Activated naive CD4-positive, alpha-beta T cell treated with anti-CD3 and anti-CD28 coated beads, Interleukin-2, amount 50 U/mL, for 16 hours (primary cell): ENCODE data around the gene EDIL3.
"Not testable (repeated sequence)": the region's sequence is repeated elsewhere in the genome, so short reads cannot be mapped to it uniquely, and the experiment has no call there.

Experiments used
- DNase-seq: peaks from one replicate; pipeline ENCODE4 v3.0.0-alpha.2; 2020

EDIL3 gene

DNA sequence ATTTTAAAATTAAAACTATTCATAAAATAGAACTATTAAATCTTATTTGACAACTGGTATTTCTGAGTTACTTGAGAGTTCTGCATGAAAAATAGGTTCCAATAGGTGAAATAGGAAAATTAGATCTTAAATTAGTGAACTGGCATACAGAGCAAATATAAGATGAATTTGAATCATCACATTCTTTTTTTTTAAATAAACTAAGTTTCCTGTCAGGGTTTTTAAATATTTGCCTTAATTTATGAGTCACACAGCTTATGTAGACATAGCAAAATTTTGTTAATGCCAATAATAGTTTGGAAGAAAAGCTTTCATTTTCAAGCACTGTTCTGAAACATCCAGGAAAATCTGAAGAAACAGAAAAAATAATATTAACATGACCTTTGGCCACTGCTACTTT is 352.4 kb downstream of the EDIL3 start:
- DNase-seq = no peak

DNA sequence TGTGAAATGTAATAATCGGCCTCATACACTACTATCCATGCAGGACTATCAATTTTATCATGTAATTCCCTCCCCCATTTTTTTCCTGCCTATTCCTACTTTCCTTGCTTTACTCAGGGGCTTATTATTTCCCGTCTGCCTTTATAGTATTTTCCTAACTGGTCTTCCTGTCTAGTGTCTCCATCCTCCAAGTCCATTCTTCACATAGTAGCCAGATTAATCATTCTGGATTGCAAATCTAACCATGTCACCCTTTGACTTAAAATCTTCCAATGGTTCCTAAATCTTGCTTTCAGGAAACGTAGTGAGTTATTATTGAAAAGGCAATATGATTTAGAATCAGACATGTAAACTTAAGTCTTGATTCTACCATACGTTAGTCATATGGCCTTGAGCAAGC is 356.6 kb downstream of the EDIL3 start:
- DNase-seq = no peak

DNA sequence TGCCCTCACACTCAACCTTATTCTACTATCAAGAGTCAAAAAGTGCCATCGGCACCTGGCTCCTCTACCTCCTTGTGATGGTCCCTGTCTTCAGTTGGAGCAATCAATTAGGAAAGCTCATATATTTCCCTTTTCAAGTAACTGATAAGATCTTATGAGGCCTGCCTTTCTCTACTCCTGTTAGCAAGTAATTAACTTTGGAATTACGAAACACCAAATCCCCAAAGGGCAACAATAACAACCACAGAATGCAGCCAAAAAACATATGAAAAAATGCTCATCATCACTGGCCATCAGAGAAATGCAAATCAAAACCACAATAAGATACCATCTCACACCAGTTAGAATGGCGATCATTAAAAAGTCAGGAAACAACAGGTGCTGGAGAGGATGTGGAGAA is 366.2 kb downstream of the EDIL3 start:
- not testable (repeated sequence) for DNase-seq

DNA sequence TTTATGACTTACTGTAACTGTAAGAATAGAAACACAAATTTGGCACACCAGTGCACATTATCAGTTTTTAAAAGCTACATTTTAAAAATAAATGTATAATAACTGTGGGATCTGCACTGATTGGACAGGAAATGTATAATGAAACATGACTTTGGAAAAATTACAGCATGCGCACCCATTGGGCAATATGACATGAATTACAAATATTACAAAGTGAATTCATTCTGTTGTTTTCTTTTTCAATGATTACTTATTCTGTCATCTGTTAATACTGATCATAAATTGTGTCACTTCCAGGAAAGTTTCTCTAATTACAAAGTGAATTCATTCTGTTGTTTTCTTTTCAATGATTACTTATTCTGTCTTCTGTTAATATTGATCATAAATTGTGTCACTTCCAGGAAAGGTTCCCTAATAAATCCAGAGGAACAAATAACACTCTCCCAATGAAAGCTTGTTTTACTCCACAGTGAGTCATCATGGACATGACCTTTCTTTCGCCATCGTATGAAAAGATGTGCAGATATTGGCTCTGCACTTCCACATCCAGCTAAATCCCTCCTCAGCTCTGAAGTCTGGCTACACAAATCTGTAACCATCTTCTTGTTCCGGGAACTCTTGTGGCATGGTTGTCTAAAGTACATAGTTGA is 367.0 kb downstream of the EDIL3 start:
- DNase-seq = no peak

DNA sequence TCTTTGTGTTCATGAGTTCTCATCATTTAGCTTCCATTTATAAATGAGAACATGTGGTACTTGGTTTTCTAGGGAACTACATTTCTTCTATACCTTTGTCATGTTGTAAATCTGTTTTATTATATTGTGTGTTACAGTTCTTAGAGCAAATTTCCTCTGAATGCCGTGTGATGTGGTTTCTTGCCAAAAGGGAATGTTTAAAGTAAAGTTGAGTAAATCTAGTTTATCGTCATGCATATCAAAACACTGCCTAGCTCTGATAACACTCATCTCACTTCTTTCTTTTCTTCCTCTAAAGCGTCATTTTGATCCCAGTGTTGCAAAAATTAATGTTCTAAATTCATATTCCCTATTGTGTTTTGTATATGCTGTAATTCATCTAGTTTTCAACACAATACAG is 368.6 kb downstream of the EDIL3 start:
- DNase-seq = no peak

DNA sequence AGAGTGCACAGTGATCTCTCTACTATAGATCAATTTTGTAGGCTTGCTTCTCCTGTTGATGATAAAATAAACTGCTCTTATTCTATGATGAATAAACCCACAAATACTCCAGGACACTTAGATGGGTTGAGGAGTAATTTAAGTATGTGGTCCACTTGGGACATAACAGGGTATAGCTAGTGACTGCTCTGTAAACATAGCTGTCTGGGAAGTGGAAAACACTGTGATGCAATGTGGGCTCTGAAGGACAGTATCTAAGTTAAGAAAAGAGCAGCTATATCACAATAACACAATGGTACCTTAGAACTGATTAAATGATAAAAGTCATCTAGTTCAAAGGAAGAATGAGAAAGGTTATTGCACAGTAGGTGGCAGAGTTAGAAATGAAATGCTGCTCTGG is 369.7 kb downstream of the EDIL3 start:
- no peak for DNase-seq

DNA sequence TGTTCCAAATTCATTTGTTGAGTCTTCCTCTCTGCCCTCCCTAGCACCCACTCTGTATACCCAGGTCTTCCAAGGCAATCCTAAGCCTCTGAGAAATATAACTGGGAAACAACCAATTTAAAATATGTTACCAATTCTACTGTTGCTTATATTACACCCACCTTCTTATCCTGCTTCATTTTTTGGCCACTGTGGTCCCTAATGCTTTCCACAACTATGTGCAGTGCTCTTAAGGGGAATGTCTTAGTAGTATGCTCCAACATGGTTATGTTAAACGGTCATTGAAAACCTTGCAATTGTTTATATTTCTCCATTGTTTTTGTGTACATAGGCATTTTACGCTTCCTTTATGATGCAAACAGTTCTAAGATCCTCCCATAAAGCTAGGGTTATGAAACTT is 390.9 kb downstream of the EDIL3 start:
- no peak for DNase-seq

DNA sequence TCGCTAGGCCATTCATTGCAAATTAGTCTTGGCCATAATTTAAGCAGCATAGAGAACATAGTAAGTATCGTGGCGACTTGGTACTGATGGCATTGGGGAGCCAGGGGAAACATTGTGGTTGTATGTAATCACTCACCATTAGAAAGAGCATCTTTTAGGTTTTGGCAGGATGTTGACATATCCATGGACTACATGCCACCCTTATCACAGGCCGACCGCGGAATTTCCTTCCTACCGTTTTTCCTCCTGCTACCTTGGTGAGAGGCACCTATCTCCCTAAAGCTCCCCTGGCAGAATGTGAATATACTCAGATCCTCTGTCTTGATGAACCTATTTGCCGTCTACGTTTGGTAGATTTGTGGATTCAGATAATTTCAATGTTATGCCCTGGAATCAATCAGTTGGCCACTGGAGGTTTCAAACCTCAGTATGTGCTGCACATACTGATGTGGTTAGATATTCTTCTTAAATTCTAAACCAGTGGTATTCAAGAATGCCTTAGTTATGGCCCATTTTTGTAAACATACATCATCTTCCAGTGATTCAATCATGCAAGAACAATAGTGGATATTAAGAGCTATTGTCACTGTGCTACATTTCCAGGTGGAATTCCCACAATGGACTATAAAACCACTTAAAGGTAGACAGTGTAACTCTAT is 393.0 kb downstream of the EDIL3 start:
- DNase-seq = no peak

DNA sequence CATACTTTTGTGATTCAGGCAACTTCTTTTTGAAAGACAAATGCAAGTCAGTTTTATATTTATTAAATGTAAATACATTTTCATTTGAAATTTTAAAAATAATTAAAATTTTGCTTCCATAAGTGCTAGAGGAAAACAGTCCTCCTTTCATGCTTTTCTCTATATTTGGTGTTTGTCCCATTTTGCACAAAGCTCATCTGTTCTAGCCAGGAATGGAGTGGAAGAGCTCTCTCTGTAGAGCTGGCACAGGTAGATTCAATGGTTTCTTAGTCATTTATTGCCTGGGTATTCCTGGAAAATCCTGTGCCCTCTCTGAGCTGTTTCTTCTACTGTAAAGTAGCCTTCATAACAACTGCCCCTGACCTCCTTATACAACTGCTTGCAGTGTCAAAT is 396.4 kb downstream of the EDIL3 start:
- DNase-seq = no peak

DNA sequence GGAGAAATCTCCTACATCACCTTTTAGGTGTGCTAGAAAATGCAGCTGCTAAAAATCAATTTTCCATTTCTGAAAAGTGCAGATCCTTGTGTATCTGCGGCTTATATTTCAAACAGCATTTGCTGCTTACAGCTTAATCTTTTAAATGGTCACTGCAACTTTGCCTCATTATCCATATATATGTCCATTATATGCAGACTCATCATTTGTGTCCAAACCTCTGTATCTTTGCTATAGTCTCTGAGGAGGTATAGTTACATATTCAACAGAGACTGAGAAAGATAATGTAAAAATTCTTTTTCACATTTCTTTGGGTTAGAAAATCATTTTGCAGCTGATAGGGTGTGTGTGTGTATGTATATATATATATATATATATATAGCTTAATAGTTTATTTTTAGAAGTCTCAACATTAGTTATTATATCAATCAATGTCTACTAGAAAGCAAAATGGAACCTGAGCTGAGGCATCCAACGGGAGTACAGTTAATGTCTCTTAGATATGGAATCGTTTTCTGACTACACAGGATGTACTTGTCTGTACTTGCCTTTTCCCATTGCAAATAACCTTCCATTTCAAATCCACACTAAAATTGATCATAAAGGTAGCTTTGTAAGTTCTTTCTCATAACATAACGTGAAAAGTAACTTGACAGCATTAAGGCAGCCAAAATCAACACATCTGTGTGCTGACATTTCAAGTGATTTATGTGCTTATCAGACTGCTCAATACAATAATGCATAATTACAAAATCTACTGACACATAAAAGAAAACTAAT is 397.0 kb downstream of the EDIL3 start:
- no peak for DNase-seq

DNA sequence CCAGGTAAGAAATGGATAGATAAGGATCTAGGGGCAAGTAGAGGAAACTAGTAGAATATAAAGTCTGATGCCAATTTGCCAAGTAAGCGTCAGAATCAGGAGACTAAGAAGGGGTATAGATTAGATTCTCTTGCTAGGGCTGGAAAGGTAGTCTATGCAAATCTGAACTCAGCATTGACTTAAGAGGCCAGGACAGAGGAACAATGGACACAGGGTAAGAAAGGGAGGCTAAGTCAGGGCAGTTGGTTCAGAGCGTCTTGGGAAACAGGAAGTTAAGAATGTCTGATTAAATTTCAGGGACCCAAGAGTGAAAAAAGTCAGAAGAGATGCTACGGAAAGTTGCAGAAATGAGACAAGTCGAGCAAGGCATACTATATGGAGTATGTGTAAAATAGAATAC is 400.8 kb downstream of the EDIL3 start:
- DNase-seq = no peak

DNA sequence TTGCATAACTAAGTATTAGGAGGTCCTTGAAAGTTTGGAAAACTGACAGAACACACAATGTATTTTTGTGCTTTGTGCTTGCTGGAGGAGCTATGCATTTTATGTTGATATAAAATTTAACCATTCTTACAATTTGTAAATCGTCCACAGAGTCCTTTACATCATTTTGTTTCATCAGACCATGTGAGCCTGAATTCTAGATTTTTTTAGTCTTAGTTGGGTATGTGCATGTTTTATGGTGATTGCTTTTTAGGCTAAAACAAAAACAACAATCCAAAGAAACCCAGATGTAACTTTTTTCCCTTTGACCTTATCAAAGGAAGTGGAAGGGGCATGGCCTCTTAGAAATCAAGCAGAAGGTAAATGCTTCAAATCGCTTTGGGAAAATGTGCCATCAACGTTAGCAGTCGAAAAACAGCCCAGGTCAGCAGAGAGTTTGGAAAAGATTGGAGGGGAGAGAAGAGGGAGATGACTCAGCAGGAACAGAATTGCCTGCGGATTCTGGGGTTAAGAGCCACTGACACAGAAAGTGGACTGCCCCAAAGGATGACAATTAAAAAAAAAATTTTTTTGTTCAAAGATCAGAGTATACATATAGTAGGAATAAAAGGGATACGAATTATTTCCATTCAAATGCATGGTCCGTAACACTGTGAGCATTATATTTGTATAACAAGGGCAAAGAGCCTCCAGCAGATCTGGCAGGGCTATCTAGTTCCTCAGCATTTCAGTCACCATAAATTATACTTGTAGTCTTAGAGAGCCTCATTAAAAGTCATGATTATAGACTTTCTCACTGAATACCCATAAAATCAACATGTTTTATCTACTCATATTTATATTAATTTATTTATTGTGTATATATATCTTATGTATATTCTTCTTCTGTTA is 410.5 kb downstream of the EDIL3 start:
- no peak for DNase-seq

DNA sequence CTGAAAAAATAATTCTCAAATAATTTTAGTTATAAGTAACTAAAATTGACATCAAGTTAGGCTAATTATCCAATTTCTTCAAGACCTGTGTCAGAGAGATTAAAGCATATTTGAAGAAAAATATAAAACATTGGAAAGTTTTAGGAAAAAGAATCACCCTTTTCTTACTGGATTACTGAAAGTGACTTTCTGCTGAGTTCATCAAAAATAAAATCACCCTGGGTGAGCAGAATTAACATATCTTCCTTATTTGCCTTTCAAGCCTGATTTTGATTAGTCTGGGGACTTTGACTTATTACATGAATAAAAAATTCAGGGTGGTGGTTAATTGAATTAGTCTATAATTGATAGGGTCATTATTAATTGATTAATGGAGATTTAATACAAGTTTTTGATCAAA is 411.8 kb downstream of the EDIL3 start:
- no peak for DNase-seq

DNA sequence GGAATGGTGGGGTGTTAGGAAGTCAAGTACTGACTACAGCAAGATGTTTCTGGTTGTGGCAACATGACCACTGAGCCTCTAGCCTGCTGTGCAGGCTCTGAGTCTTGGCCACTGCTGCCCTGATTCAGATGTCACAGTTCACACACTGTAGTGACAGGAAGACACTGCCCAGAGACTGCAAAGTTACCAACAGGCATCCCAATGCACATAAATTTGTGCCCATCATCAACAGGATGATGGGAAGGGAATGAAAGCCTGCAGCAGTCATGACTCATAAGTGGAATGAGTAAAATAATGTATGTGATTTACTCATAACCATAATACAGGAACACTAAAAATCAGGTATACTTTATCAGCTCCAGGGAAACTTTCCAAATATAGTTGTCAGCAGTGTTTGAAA is 412.4 kb downstream of the EDIL3 start:
- no peak for DNase-seq

DNA sequence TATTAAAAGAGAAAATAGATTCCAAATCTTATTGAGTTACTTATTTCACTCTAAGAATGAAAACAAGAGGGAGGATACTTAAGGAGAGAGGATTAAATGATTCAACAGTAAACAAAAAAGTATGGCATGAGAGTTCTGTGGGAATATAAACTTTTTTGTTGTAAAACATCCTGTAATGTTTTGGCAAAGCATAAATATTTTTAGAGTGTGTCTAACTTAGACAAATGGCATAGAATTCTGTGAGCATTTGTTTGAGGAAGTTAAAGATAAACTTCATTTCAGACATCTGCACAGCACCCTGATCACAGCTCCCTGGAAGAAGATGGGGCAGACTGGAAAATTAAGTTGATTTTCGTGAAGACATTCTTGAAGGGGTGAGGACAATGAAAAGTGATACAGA is 417.3 kb downstream of the EDIL3 start:
- no peak for DNase-seq

DNA sequence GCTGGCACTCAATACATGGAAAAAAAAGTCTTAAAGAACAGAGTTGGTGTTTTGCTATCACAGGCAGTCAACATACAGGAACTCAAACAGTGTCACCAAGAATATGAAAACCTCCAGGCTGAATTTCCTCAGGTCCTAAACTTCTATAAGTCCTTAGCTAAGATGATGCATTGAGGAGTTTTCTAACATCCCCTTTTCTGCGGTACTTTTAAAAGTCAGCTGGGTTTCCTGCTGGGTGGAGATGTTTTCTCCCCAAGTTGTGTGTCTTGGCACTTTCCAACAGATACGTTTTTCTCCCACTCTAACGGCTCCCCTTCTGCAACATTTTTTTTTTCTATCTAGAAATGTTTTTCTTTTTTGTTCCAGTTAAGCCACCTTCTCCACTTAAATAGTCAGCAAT is 419.2 kb downstream of the EDIL3 start:
- no peak for DNase-seq

DNA sequence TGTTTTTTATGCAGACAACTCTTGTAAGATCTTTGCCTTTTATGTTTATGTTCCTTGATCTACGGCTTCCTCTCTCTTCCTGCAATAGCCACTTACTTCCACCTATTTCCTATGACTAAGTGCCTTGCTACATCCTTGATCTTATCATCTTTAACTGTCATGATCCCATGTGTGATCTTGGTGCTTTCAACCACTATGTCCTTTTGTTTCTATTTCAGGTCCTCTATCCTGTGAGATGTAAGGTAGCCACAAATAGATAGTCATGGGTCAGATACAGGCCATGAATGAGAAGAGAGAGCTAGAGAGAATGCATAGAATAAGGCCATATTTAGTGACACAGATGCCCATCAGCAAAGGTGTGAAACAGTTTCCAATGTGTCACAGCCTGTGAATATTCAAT is 420.4 kb downstream of the EDIL3 start:
- no peak for DNase-seq

DNA sequence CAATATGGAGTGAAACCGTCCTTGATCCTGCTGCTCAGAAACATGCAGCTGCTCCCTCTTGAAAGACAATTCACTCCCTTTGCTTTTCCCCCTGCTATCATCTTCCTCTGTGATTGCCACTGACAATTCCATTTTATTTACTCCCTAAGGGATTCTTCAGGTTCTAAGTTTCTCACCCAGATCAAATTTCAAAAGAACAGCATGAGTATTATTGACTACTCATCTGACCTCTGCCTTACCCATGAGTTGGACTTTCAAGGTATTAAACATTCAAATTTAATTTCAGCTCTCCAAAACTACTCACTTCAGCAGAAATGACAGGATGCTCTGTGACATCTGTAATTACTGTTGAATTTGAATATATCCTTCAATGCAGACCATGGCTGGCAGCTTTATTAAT is 427.5 kb downstream of the EDIL3 start:
- no peak for DNase-seq

DNA sequence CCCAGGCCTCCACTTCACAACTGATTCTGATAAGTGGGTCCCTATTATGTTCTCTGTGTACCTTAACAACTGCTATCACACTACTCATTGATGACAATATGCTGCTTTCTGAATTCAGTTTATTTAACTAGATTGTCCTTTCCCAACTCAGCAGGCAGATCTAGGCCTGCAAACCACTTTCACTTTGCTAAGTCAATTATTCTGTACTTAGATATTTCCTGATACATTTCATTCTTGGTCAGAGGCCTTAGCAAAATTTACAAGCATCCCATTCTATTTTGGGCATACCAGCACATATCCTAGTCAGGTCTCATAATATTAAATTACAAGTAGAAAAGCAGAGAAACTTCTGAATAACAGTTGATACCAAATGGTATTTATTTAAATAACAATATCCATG is 428.3 kb downstream of the EDIL3 start:
- no peak for DNase-seq

DNA sequence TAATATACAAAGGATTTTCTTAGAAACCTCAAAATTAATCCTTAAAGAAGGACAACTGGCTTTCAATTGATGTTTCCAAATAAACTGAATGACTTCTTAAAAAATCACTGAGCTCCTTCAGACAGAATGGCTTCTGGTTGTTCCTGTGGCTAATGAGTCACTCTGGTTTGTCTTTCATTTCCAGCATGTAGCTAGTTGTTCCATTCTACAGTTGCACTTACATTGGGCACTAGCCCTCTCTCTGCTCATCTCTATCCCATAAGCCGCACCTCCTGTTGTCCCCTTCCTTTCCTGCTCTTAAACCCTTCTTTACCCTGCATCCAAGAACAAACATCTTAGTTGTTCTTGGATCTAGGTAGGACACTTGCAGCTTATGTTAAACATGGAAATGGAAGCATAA is 428.8 kb downstream of the EDIL3 start:
- DNase-seq = no peak

DNA sequence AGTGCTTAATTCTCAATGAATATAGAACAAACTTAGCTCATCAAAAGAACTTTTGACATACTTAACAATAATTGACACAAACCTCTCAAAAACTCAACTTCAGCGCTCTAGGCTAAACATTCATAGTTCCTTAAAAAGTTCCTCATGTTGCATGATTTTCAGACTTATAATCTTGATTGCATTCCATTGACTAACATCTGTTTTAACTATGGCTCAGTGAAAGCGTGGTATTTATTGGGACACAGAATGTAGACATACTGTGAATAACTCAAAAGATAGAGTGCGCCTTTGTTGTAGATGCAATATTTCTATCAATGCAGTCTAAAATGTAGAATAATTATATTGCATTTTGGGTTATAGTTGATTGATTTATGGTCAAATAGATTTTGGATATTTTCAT is 436.9 kb downstream of the EDIL3 start:
- no peak for DNase-seq

DNA sequence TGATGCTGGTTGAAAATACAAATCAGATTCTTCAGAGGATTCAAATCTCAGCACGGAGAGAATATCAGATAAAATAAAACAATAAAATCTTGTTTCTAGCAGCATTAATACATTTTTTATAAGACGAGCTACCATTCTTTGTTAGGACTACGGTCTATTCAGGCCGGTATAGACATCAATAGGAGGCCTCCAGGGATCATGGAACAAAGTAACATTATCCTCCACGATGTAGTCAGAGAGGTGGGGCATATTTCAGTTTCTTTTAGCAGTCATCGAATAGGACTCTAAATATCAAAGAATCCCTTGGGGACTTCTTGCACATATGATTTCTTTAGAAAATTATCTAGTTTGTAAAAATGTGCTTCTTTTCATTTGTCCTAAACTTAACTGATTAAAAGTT is 438.2 kb downstream of the EDIL3 start:
- DNase-seq = no peak

DNA sequence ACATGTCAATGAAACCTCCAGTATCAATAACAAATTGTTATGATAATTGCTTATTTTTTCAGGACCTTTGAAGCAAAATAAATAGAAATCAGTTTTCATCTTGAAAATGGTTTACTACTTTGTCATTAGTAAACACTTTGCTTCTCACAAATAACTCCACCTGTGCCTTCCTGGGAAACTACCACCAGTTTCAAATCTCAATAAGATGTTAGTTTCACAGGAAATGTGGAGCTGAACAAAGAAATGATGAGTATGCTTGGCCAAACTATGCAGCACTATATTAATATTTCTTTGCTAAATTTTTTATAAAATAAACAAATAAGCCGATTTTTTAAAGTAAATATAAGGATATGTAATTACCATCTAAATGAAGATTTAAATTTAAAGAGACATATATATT is 442.5 kb downstream of the EDIL3 start:
- no peak for DNase-seq
